Measurements from ENCODE around the gene SFTPB.
"Not testable (repeated sequence)": the region's sequence is repeated elsewhere in the genome, so short reads cannot be mapped to it uniquely, and the experiment has no call there.

Gene SFTPB

DNA sequence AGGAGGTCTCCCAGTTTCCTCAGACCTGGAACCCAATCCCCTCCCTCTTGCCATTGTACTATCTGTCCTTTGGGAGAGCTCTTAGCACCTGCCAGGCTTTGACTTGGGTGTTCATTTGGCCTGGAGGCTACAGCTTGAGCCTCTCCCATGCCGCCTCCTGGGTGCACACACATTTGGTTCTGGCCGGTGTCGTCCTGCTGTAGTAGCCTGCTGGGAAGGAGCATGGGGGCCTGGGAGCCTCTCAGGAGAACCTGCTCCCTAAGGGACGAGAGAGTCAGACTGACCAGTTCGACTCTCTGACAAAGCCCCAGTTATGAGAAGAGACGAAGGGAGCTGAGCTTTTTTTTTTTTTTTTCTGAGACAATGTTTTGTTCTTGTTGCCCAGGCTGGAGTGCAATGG lies 7.4 kb upstream of the SFTPB start:
- no peak for DNase-seq

DNA sequence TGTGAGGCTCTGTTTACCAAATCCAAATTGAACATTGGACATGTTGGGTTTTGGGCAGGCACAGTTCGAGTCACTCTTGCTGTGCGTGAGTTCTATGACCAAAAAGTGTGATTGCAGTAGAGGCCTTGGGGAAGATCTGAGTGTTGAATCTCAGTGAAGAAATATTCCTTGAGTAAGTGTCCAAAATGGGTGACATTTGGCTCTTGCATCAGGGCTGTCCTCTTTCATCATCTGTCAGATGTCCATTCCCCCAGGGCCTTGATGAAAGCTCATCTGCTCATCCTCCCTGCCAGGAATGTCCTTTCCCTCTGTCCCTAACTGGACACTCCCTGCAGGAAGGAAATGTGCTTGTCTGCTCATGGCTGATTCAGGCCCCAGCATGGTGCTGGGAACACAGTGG lies 6.4 kb upstream of the SFTPB start:
- DNase-seq: no peak

DNA sequence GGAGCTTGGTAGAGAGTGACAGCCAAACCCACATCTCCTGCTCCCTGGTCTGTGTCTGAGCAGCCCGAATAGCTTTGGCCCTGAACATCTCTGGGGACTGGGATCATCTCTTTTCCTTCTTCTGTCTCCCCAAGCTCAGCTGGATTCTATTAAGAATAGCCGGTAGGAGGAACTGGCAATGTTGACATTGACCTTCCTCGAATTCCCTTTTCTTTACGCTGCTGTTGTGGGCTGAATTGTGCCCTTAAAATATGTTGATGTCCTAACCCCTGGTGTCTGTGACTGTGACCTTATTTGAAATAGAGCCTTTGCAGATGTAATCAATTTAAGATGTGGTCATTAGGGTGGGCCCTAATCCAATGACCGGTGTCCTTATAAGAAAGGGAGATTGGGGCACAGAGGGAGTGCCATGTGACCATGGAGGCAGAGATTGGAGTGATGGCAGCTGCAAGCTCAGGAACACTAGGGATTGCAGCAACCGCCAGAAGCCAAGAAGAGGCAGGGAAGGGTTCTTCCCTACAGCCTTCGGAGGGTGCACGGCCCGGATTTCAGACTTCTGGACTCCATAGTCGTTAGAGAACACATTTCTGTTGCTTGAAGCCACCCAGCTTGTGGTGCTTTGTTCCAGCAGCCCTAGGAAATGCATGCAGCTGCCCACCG lies 5.8 kb upstream of the SFTPB start:
- no peak for DNase-seq

DNA sequence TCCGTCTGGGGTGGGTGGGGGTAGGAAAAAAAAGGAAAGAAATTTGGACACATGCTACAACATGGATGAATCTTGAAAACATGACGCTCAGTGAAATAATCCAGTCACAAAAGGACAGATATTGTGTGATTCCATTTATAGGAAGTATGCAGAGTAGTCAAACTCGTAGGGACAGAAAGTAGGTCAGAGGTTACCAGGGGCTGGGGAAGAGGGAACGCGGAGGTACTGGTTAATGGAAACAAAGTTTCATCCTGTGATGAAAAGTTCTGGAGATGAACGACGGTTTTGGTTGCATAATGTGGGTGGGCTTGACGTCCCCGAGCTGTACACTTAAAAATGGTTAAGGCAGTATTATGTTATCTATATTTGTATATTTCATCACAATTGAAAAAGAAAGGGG lies 4.5 kb upstream of the SFTPB start:
- no peak for DNase-seq

DNA sequence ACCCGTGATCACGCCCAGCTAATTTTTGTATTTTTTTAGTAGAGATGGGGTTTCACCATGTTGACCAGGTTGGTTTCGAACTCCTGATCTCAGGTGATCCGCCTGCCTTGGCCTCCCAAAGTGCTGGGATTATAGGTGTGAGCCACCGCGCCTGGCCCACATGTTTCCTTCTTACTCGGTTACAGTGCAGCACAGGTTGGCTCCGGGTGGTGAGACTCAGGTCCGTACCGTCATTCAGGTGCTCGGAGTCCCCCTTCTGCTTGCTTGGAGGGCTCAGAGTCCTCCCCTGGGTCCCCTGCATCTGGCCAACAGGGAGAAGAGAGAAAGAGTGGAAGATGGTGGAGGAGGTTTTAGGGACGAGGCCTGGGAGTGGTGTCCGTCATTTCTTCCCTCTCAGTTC lies 2.4 kb upstream of the SFTPB start:
- not testable (repeated sequence) for DNase-seq

DNA sequence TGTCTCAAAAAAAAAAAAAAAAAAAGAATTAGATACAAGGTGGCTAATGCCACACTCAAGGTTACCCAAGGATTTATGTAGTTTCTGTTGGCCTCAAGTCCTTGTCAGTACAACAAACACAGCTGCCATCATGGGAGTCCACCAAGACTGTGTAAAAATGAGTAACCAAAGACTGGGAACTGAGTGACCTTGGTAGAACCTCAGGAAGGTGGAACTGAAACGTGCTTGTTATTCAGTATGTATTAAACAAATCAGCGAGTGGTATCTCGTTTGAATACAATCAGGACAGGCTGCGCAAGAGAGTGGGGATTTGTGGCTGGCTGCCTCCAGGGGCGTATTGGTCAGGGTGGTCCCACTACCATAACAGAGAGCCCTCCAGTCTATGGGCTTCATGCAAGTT lies 1.6 kb upstream of the SFTPB start:
- DNase-seq: no peak

DNA sequence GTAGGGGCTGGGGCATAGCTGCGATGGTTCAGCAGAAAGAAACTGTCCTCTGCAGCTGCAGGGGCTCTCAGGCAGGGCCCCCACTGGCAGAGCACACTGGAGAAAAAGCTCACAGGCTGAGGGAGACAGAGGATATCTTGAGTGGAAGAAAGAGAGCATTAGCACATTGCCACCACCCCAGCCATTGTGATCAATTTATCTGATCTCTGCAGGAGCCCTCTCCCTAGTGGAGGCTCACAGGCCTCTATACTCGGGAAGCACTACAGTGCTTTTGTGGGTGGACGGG lies 801 bp upstream of the SFTPB start:
- no peak for DNase-seq

DNA sequence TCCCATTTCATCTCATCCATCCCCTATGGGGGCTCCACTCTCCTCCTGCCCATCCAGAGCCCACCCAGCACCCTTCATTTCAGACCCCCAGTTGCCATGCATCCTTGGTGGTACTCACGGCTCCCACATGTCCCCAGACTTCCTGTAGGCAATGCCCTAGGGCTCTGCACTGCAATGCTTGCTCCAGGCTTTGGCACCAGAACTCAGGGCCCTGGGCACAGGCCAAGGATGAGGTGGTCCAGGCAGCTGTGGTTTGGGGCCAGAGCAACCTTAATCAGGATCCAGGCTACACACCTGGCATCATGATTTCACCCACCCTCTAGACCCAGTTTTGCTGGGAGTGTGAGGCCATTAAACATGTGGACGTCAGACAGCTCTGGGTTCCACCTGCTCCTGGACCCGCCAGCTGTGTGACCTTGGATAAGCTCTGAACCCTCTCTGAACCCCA lies 414 bp downstream of the SFTPB start:
- DNase-seq: no peak

DNA sequence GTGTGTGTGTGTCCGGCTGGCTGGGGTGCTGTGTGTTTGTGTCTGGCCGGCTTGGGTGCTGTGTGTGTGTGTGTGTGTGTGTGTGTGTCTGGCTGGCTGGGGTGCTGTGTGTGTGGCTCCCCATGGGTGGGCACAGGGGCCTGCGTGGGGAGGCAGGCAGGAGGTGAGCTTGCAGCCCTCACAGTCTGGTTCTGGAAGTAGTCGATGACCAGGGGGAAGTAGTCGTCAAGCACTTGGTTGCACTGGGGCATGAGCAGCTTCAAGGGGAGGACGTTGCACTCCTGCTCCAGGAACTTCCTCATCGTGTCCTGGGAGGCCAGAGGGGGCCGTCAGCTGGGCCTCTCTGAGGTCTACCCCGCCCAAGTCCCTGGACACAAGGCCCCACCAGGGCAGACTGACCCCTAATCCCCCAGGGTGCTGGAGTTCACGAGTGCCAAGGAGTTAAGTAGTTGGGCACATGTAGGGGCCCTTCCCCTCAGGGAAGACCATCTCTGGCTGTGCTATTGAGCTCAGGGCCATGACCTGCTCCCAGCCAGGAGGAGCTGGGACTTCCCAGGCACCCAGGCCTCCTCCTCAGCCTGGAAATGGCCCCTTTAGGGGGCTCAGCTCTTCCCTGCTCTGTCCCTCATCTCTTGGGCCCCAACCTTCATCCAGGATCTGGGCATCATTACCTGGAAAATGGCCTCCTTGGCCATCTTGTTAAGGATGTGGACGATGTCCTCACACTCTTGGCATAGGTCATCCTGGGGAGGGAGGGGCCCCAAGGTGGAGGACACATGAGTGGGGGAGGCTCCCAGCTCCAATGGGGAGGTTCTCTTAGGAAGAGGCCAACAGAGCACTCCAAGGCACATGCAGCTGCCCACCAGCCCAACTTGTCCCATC lies 1.3 kb downstream of the SFTPB start:
- DNase-seq: no peak

DNA sequence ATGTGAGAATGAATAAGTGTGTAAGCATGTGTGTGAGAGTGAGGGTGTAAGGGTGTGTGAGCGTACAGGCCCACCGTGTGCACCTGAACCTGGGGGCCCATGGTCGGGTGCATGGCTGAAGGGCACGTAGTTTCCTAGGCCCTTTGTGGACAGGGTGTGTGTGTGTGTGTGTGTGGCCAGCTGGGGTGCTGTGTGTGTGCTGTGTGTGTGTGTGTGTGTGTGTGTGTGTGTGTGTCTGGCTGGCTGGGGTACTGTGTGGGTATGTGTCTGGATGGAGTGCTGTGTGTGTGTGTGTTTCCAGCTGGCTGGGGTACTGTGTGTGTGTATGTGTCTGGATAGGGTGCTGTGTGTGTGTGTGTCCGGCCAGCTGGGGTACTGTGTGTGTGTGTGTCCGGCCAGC lies 2.0 kb downstream of the SFTPB start:
- no peak for DNase-seq

DNA sequence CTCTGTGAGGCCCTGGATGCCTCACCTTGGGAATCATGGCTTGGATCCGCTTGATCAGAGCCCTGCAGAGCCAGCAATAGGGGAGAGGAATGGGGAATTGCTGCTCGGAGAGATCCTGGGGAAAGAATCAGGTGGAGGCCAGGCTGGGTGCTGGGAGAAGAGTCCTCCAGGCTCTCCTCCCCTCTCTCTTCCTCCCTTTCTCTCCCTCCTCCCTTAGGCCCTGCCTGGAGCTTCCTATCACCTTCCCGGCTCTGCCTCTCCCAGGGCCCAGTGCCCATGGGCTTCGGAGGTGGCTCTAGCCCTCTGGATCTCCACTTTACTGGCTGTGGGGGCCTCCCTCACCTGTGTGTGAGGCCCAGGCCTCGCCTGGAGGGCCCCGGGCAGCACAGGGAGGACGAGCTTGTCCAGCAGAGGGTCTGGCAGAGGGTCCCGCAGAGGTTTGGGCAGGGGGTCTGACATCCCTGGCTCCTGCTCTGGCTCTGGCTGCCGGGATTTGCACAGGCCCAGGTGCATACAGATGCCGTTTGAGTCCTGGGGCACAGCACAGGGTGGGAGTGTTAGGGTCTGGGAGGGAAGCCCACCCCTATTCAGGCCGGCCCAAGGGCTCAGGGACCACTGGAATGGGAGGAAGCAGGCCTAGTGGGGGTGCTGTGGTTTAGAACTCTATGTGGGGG lies 2.6 kb downstream of the SFTPB start:
- DNase-seq: no peak

DNA sequence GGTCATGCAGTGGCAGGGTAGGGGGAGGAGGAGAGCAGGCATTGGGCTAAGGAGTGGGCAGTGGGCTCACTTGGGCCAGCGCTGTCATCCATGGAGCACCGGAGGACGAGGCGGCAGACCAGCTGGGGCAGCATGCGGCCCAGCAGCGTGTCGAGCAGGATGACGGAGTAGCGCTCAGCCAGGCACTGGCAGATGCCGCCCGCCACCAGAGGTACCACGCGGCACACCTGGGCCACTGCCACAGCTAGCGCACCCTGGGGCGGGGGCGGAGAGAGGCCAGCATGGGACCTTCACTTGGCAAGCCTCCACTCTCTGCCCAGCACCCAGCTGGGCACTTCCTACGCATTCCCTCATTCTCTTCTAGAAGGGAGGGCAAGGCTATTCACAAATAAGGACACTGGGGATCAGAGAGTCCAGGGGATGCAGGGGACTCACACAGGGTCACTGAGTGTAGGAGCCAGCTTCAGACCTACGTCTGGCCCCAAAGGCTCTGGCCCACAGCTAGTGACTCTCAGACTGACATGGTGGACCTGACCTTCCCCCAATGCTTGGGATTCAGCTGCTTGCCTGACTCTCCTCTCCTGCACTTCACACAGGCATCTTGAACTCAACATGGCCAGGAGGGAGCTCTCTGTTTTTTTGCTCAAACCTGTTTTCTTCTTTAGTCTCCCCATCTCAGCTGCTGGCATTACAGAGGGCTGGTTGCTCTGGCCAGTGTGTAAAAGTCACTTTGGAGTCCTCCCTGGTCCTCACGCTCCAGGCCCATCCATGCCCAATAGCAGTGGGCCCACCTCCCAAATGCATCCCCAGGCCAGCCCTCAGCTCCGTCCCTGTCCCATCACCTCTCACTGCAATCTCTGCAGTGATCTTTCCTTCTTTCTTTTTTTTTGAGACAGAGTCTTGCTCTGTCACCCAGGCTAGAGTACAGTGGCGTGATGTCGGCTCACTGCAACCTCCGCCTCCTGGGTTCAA lies 4.1 kb downstream of the SFTPB start:
- DNase-seq: no peak

DNA sequence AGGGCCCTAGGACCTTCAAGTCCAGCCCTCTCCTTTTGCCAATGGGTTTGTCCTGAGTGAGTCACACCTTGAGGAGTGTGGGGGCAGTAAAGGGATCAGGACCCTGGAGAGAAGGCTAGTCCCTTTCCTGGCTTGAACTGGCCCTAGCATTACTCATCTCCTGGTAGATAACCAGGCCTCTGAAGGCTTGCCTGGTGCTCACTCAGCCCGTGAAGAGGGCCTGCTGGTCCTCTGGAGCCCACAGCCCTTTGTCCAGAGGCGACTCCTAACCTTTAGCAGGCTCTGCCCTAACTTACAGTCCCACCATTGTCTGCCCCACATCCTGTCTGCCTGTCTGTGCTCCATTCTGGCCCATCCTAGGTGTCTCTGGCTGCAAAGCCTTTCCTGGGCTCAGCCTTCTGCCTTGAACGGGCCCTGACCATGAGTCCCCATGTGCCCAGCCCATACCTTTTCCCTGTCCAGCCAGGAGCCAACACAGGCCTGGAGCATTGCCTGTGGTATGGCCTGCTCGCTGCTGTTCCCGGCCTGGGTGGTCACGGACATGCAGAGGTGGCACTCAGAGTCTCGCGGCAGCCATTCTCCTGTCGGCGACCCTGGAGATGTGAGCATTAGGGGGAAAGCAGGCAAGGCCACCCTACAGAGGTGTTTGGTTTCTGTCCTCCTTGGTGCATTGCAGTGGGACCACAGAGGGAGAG lies 5.0 kb downstream of the SFTPB start:
- DNase-seq: no peak

DNA sequence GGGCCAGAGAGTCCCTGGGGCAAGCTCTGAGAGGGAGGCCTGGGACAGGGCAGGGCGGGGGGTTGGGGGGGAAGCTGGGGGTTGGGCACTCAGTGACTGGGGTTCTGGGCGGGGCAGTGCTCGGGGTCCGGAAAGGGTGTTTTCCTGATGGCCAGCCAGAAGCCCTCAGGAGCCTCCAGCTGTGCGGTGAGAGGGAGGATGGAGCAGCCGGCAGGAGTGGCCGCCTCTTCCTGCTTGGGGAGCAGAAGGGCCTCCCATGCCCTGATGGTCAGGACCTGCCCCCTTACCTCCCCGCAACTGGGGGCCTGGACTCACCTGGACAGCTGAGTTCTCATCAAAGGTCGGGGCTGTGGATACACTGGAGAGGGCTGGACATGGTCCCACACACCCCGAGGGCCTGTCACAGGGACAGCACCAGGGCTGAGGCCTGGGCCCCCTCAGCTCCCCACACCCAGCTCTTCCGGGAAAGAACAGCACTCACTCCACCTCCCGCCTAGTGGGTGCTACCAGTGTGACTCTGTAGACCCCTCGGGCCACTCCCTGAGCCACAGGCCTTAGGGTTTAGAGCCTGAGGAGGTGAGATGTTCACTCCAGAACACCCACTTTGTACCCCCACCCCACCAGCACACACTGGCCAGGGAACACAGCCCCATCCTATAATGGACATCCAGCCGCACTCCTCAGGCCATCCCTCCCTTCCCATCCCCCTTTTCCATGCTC lies 6.7 kb downstream of the SFTPB start:
- DNase-seq: no peak

DNA sequence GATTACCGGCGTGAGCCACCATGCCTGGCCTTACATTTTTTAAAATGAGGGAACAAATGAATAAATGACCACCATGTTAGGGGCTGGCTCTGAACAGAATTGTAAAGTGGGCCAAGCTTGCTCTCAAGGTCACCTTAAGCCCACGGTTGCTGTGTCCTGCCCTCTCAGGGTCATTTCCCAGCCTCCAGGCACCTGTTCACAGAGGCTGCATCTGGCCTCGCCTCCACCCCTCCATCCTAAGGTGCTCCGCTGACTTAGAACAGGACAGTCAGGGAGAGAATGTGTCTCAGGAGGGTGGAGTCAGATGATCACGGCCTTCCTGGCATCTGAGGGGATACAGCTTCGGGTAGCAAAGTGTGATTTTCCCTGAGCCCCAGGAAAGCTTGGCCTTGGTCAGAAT lies 7.3 kb downstream of the SFTPB start:
- no peak for DNase-seq

DNA sequence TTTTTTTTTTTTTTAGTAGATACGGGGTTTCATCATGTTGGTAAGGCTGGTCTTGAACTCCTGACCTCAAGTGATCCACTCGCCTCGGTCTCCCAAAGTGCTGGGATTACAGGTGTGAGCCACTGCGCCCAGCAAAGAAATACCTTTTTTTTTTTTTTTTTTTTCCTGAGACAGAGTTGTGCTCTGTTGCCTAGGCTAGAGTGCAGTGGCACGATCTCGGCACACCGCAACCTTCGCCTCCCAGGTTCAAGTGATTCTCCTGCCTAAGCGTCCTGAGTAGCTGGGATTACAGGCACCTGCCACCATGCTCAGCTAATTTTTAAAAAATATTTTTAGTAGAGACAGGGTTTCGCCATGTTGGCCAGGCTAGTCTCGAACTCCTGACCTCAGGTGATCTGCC lies 7.7 kb downstream of the SFTPB start:
- DNase-seq: not testable (repeated sequence)

DNA sequence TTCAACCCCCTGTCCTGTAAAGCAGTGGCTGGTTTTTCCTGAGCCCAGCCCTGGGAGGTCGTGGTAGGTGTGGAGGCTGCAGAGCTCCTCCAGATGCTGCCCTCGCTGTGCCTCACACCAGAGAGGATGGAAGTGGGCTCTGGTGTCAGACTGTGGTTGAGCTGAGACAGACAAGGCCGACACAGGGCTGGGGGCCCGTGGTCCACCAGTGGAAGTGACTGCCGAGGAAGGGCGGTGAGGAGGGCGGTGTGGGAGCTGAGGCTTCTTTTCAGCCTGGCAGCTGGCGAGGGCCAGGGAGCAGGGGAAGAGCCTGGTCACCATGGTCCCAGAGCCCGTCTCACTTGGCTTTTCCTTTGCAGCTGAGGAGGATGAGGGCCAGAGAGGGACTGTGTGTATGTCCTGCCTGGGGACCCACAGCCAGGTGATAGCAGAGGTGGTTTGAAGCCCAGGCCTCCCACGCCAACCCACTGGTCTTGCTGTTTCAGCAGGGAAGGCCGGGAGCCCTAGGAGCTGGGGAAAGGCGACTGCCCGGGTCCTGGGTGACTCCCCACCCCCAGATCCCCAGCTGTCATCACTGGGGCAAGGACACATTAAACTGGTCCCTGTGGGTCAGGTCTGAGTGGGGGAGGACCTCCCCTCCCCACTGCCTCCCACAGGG lies 8.5 kb downstream of the SFTPB start:
- no peak for DNase-seq

DNA sequence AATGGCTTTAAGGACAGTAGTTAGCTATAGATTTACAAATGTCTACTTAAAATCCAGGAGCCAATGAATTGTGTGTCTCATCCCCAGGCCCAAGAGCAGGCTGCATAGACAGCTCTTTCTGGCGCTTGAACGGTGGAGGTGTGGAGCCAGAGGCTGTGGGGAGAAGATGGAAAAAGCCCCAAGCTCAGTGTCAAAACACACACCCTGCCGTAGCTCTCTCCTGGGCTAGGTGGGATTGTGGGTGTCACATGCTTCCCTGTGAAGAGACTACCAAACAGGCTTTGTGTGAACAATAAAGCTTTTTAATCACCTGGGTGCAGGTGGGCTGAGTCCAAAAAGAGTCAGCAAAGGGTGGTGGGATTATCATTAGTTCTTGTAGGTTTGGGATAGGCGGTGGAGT lies 10.6 kb downstream of the SFTPB start:
- not testable (repeated sequence) for DNase-seq

DNA sequence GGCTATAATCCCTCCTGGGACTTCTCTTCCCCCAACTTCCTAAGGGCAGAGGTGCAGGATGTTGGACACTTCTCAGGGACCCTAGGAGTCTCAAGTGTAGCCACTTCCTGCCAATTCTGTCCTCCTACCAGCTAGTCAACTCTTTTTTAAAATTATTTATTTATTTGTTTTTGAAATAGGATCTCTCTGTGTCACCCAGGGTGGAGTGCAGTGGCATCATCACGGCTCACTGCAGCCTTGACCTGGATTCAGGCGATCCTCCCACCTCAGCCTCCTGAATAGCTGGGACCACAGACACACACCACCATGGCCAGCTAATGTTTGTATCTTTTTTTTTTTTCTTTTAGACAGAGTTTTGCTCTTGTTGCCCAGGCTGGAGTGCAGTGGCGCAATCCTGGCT lies 11.5 kb downstream of the SFTPB start:
- DNase-seq: no peak

DNA sequence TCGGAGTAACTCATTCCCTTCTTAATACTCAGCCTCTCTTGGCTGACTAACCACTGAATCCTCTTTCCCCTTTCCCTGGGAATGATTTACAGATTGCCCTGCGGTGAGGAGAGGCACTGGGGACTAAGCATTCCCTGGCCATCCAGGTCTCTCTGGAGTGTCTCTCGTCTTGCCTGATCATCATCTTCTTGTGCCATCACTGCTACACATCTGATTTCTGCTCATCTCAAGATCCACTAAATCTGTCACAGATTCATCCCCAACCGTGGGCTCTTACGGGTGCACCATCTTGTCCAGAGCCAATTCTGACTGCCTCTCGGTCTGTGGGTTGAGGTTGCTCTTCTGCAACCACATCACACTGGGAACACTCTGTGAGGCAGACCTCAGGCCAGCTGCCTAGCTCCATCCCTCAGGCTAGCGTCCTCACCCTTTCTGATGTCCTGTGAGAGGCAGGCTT lies 12.0 kb downstream of the SFTPB start:
- no peak for DNase-seq

DNA sequence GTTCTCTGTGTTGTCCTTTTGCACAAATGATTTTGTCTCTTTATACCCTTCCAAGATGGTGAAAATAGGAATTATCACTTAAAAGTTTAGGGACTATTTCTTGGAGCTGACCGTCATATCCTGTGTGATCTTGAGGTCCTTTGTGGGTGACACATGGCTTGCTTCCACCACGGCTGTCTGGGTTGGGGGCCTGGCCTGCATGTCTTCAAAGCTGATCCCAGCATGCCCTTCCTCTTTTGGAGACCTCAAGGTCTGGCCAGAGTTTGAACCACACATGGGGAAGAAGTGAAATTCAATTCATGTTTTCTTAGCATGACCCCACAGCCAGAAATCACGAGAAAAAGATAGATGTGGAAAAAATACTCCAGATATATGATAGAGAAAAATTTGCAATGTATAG lies 14.0 kb downstream of the SFTPB start:
- DNase-seq: no peak

All from NCI-H2081 treated with DMSO at 0.1 percent for 48 hours (cell line).